ENCODE results near the gene IGSF23. TPM values are rescaled to one million over a fixed set of nuclear protein-coding genes. Genes with fewer than 3 reads are reported as not detected.

IGSF23 gene
- total RNA-seq, 4 donors from 2014 or later = not detected

- H3K4me3 ChIP-seq = no peak overlapping the region
- H3K4me1 ChIP-seq = no peaks in the 10 kb centered on the region
- H3K36me3 ChIP-seq = no peaks in the 10 kb centered on the region
- no peaks in the 10 kb centered on the region for H3K9me3 ChIP-seq
- TF ChIP-seq CTCF (IDR thresholded peaks at IDR 0.05) (no peak), POLR2A (IDR thresholded peaks at IDR 0.05) (no peak)
- no peak for DNase-seq
- WGBS, 2 donors = 64 to 66% methylated on average over 4 to 5 of the region's 5 CpGs
- no peak overlapping the region for H3K27ac ChIP-seq
- intact Hi-C loops (cut with DNase I) = no loop called here
- peaks cover 0 to 4% (median 0%) of the 10 kb centered on the region in 4 donors for H3K27me3 ChIP-seq
These were observed 24.0 kb downstream of the IGSF23 start for GRCh38 chr19:44637390-44637764.

- H3K9me3 ChIP-seq = no peaks in the 10 kb centered on the region
- no peak for DNase-seq
- TF ChIP-seq CTCF (IDR thresholded peaks at IDR 0.05) (no peak), POLR2A (IDR thresholded peaks at IDR 0.05) (no peak)
- H3K36me3 ChIP-seq = no peaks in the 10 kb centered on the region
- intact Hi-C loops (cut with DNase I) = no loop called here
- WGBS, 2 donors = 39 to 56% methylated on average over 2 to 3 of the region's 3 CpGs
- peaks cover 0 to 15% (median 0%) of the 10 kb centered on the region in 3 donors for H3K4me1 ChIP-seq
- no peak overlapping the region for H3K27ac ChIP-seq
- H3K27me3 ChIP-seq = no peaks in the 10 kb centered on the region
- no peak overlapping the region for H3K4me3 ChIP-seq
These were observed 27.2 kb downstream of the IGSF23 start for GRCh38 chr19:44640518-44640917.

- TF ChIP-seq POLR2A (IDR thresholded peaks at IDR 0.05) (no peak), CTCF (IDR thresholded peaks at IDR 0.05) (no peak)
- 82 to 91% methylated on average over 9 of the region's 9 CpGs for WGBS, 2 donors
- H3K36me3 ChIP-seq = no peaks in the 10 kb centered on the region
- H3K9me3 ChIP-seq = no peaks in the 10 kb centered on the region
- intact Hi-C loops (cut with DNase I) = no loop called here
- no peaks in the 10 kb centered on the region for H3K27me3 ChIP-seq
- no peak for DNase-seq
- no peak overlapping the region for H3K4me3 ChIP-seq
- H3K27ac ChIP-seq = no peak overlapping the region
- peaks cover 0 to 25% (median 0%) of the 10 kb centered on the region in 3 donors for H3K4me1 ChIP-seq
These were observed 28.3 kb downstream of the IGSF23 start for GRCh38 chr19:44641501-44642265.

GRCh38 chr19:44642377-44642776 lies 29.0 kb downstream of the IGSF23 start:
- Histone ChIP-seq H3K36me3 (peaks cover 0 to 6% (median 0%) of the 10 kb centered on the region in 3 donors), H3K27ac (no peak overlapping the region), H3K9me3 (no peaks in the 10 kb centered on the region), H3K4me3 (no peak overlapping the region), H3K27me3 (no peaks in the 10 kb centered on the region), H3K4me1 (peaks cover 0 to 32% (median 0%) of the 10 kb centered on the region in 3 donors)
- intact Hi-C loops (cut with DNase I) = no loop called here
- TF ChIP-seq POLR2A (IDR thresholded peaks at IDR 0.05) (no peak), CTCF (IDR thresholded peaks at IDR 0.05) (no peak)
- 21 to 25% methylated on average over 1 of the region's 1 CpG for WGBS, 2 donors
- no peak for DNase-seq

GRCh38 chr19:44643605-44644401 lies 30.4 kb downstream of the IGSF23 start, which contains the start of gene PVR:
PVR (plus strand) TSS chr19:44643910; CDS start chr19:44644097, 187 bp downstream.
- intact Hi-C loops (cut with DNase I) = no loop called here
- DNase-seq = no peak
- TF ChIP-seq CTCF (IDR thresholded peaks at IDR 0.05) (peak in 1 of 6 experiments; percentile 11), POLR2A (IDR thresholded peaks at IDR 0.05) (peak in 2 of 4 donors; percentile 17 to 67)

More at GRCh38 chr19:44643605-44644401, 30.4 kb downstream of the IGSF23 start, which contains the start of gene PVR:
- WGBS, 2 donors = 0 to 7% methylated on average over 1 to 3 of the region's 70 CpGs
- peaks cover 0 to 46% (median 6%) of the 10 kb centered on the region in 3 donors for H3K4me1 ChIP-seq
- no peaks in the 10 kb centered on the region for H3K9me3 ChIP-seq
- H3K27ac ChIP-seq = peak within 1 kb of the TSS; percentile 80 to 89 (median 84)
- peak within 1 kb of the TSS; percentile 65 to 90 (median 77) for H3K4me3 ChIP-seq
- no peaks in the 10 kb centered on the region for H3K27me3 ChIP-seq
- peaks cover 0 to 15% (median 0%) of the 10 kb centered on the region in 3 donors for H3K36me3 ChIP-seq
